A673 (cell line): ENCODE measurements around the gene PRR15L. TPM values are rescaled to one million over a fixed set of nuclear protein-coding genes. Genes with fewer than 3 reads are reported as not detected.
A peak's percentile ranks its signal among the peaks of the same experiment; 100 is the strongest.

Source experiments
- BruUV-seq: library from RNA; stranded (reverse); fragments of 400-500 nt; replicated peaks from 2 replicates; lab custom pipeline; 2021; lab: Mats Ljungman, UMichigan
- CTCF ChIA-PET: fragments of 300-600 bp; sonication (Branson Sonifier 250); formaldehyde crosslinking; loops from one replicate; lab custom pipeline; 2022; ENCODE audit warnings: antibody characterized with exemption; lab: Charles Lee
- POLR2A ChIA-PET: fragments of 300-600 bp; sonication (Branson Sonifier 250); formaldehyde crosslinking; loops from one replicate; lab custom pipeline; 2022; ENCODE audit warnings: antibody characterized with exemption; ENCODE audit not compliant: low non-redundant PET; lab: Charles Lee
- DNase-seq: peaks from one replicate; pipeline ENCODE4 v3.0.0-alpha.2; 2015; ENCODE audit warnings: low spot score
- H3K27ac ChIP-seq: fragments of 200-600 bp; sonication (generic); 2 replicates; pipeline ENCODE4 v1.5.1; 2016; ENCODE audit warnings: mixed run types, low read depth, mild to moderate bottlenecking, mixed read lengths, antibody characterized with exemption, low read length; ENCODE audit not compliant: poor library complexity, severe bottlenecking
- H3K27me3 ChIP-seq: fragments of 200-600 bp; sonication (generic); replicated peaks from 2 replicates; pipeline ENCODE4 v1.6.1; 2017; ENCODE audit warnings: mixed run types, low read depth, mild to moderate bottlenecking, mixed read lengths, antibody characterized with exemption, low read length; ENCODE audit not compliant: insufficient read depth, poor library complexity
- H3K36me3 ChIP-seq: fragments of 200-600 bp; sonication (generic); 2 replicates; pipeline ENCODE4 v1.6.1; 2016; ENCODE audit warnings: mixed run types, mild to moderate bottlenecking, mixed read lengths, antibody characterized with exemption, low read length; ENCODE audit not compliant: insufficient read depth, poor library complexity, severe bottlenecking
- H3K4me1 ChIP-seq: fragments of 200-600 bp; sonication (generic); 2 replicates; pipeline ENCODE4 v1.6.1; 2017; ENCODE audit warnings: mixed run types, mild to moderate bottlenecking, mixed read lengths, antibody characterized with exemption, low read length; ENCODE audit not compliant: insufficient read depth, poor library complexity, severe bottlenecking
- H3K4me3 ChIP-seq: fragments of 200-600 bp; sonication (generic); 2 replicates; pipeline ENCODE4 v1.5.1; 2016; ENCODE audit warnings: low read depth, mixed run types, mild to moderate bottlenecking, mixed read lengths, low read length; ENCODE audit not compliant: poor library complexity, severe bottlenecking
- H3K9me3 ChIP-seq: fragments of 200-600 bp; sonication (generic); 2 replicates; pipeline ENCODE4 v1.6.1; 2016; ENCODE audit warnings: mixed run types, low read depth, mild to moderate bottlenecking, mixed read lengths, antibody characterized with exemption, low read length; ENCODE audit not compliant: poor library complexity, severe bottlenecking
- EZH2 ChIP-seq: fragments of 200-600 bp; sonication (generic); IDR thresholded peaks from 2 replicates; pipeline ENCODE4 v1.6.1; 2017; ENCODE audit warnings: borderline replicate concordance, low read depth, mild to moderate bottlenecking, mixed read lengths, antibody characterized with exemption, low read length; ENCODE audit not compliant: poor library complexity, severe bottlenecking
- intact Hi-C: fragments of 100-400 bp; cut with micrococcal nuclease; formaldehyde crosslinking; loops from one replicate; pipeline ENCODE4 v1.10.0; 2022; ENCODE audit not compliant: unreplicated experiment
- total RNA-seq: library from RNA; stranded (reverse); gene quantifications from 2 replicates; pipeline ENCODE4 v1.2.3, GENCODE V29; 2021
- TF ChIP-seq, protein P1 (sequence below): fragments of 300-800, 200-600 bp; sonication (generic); conservative IDR thresholded peaks from 2 replicates; pipeline ENCODE4 v1.5.1; 2017; ENCODE audit warnings: low read depth, mild to moderate bottlenecking, antibody characterized with exemption, low read length, moderate library complexity, mixed read lengths

The PRR15L gene
- total RNA-seq, 1 experiment from 2014 or later = not detected

DNA sequence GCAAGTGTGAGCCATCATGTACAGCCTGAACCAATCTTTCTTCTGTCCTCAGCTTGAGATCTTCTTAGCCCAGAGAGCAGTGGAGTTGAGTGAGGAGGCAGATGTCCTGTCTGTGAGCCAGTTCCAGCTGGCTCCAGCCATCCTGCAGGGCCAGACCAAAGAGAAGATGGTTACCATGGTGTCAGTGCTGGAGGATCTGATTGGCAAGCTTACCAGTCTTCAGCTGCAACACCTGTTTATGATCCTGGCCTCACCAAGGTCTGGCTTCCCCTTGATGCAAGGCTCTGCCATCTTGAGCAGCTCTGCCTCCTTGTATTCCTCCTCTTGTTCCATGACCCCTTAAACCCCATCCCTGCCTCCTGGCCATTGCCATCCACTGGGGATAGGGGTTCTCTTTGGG, 22.9 kb upstream of the PRR15L start:
- TF ChIP-seq EZH2 = no peak
- TF ChIP-seq, protein P1, sequence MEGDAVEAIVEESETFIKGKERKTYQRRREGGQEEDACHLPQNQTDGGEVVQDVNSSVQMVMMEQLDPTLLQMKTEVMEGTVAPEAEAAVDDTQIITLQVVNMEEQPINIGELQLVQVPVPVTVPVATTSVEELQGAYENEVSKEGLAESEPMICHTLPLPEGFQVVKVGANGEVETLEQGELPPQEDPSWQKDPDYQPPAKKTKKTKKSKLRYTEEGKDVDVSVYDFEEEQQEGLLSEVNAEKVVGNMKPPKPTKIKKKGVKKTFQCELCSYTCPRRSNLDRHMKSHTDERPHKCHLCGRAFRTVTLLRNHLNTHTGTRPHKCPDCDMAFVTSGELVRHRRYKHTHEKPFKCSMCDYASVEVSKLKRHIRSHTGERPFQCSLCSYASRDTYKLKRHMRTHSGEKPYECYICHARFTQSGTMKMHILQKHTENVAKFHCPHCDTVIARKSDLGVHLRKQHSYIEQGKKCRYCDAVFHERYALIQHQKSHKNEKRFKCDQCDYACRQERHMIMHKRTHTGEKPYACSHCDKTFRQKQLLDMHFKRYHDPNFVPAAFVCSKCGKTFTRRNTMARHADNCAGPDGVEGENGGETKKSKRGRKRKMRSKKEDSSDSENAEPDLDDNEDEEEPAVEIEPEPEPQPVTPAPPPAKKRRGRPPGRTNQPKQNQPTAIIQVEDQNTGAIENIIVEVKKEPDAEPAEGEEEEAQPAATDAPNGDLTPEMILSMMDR = no peak
- H3K9me3 ChIP-seq = no peaks in the 10 kb centered on the region
- H3K4me1 ChIP-seq = no peaks in the 10 kb centered on the region
- ChIA-PET CTCF (interaction anchor here (0.9 kb wide), 1 partner anchor 37 kb away, joined by 3 read pairs; no protein-coding TSS in a partner anchor), POLR2A (no interaction called here)
- H3K4me3 ChIP-seq = no peak overlapping the region
- H3K36me3 ChIP-seq = peaks cover 77% of the 10 kb centered on the region
- no TSS peak for BruUV-seq
- DNase-seq = no peak
- no peak overlapping the region for H3K27ac ChIP-seq
- no peaks in the 10 kb centered on the region for H3K27me3 ChIP-seq
- intact Hi-C loops = no loop called here

- CTCF ChIA-PET = interaction anchor here (0.9 to 2.4 kb wide), 6 partner anchors 33 to 44 kb away, joined by 4 to 45 read pairs (median 9); no protein-coding TSS in a partner anchor
- no peak for TF ChIP-seq EZH2
- TF ChIP-seq, protein P1 = peak; percentile 84
- peak; percentile 82 for DNase-seq
- no peaks in the 10 kb centered on the region for H3K27me3 ChIP-seq
- H3K36me3 ChIP-seq = peaks cover 94% of the 10 kb centered on the region
- intact Hi-C loops = loop anchor here (1.0 kb wide), 1 partner anchor 40 kb away; no protein-coding TSS in a partner anchor
- no peaks in the 10 kb centered on the region for H3K4me1 ChIP-seq
- no TSS peak for BruUV-seq
- POLR2A ChIA-PET = no interaction called here
- no peaks in the 10 kb centered on the region for H3K9me3 ChIP-seq
- no peak overlapping the region for H3K27ac ChIP-seq
- H3K4me3 ChIP-seq = no peak overlapping the region
These were observed 20.6 kb upstream of the PRR15L start for GRCh38 chr17:47978324-47978723.

- BruUV-seq = no TSS peak
- H3K36me3 ChIP-seq = peaks cover 69% of the 10 kb centered on the region
- H3K27me3 ChIP-seq = no peaks in the 10 kb centered on the region
- intact Hi-C loops = no loop called here
- H3K4me3 ChIP-seq = no peak overlapping the region
- CTCF ChIA-PET = interaction anchor here (0.6 kb wide), 1 partner anchor 21 kb away, joined by 5 read pairs; no protein-coding TSS in a partner anchor
- H3K9me3 ChIP-seq = no peaks in the 10 kb centered on the region
- TF ChIP-seq, protein P1 = no peak
- no peak for TF ChIP-seq EZH2
- DNase-seq = no peak
- POLR2A ChIA-PET = no interaction called here
- H3K4me1 ChIP-seq = peaks cover 5% of the 10 kb centered on the region
- H3K27ac ChIP-seq = no peak overlapping the region
These were observed 18.1 kb upstream of the PRR15L start for GRCh38 chr17:47975823-47976205.
